Loucy (cell line): ENCODE measurements around the gene NUAK2.

ENCODE experiments used
- CTCF ChIP-seq: fragments of 200-600 bp; sonication (generic); conservative IDR thresholded peaks from 2 replicates; pipeline ENCODE4 v1.5.1; 2014; ENCODE audit warnings: mild to moderate bottlenecking, antibody characterized with exemption, low read length
- EZH2phosphoT487 ChIP-seq: fragments of 200-600 bp; IDR thresholded peaks from 2 replicates; pipeline ENCODE4 v1.6.1; 2018; ENCODE audit warnings: antibody characterized with exemption, mild to moderate bottlenecking, moderate library complexity, borderline replicate concordance

GRCh38 chr1:205370780-205371179 lies 49.2 kb upstream of the NUAK2 start:
- TF ChIP-seq CTCF (no peak), EZH2phosphoT487 (no peak)
